Gastrocnemius medialis (tissue), 4 donors: ENCODE measurements around the gene STPG1.

Experiments used
- POLR2A ChIP-seq, 2 donors: fragments of 450-650 bp; IDR thresholded peaks; one replicate each; pipeline ENCODE4 v1.6.1; 2017; ENCODE audit warnings: antibody characterized with exemption in 2 of 2, mild to moderate bottlenecking in 2 of 2, moderate library complexity in 2 of 2
- TF ChIP-seq, protein P1 (sequence below), 5 experiments: fragments of 450-650 bp in 3 of 5; fragments of 200-600 bp in 2 of 5; sonication (generic) in 2 of 5; IDR thresholded peaks in 4 of 5; conservative IDR thresholded peaks in 1 of 5; 1 replicate in 4 of 5; 2 replicates in 1 of 5; pipeline ENCODE4 v1.5.1; 2016 to 2019; ENCODE audit warnings: antibody characterized with exemption in 5 of 5, mild to moderate bottlenecking in 3 of 5, moderate library complexity in 3 of 5

DNA sequence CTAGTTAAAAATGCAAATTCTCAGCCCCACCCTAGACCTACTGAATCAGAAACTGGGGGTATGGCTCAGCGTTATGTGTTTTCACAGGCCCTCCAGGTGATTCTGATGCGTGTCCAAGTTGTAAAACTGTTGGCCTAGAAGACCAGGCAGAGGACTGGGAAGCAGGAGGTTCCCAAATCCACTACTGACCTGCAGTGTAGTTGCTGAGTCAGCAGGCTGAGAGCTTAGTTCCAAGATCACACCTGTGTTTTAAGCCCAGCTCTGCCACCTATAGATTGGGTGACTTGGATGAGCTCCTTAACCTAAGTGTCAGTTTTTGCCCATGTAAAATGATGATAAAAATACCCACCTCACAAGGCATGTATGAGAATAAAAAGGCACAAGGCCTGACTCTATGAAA, 90.3 kb downstream of the STPG1 start:
- TF ChIP-seq, protein P1, sequence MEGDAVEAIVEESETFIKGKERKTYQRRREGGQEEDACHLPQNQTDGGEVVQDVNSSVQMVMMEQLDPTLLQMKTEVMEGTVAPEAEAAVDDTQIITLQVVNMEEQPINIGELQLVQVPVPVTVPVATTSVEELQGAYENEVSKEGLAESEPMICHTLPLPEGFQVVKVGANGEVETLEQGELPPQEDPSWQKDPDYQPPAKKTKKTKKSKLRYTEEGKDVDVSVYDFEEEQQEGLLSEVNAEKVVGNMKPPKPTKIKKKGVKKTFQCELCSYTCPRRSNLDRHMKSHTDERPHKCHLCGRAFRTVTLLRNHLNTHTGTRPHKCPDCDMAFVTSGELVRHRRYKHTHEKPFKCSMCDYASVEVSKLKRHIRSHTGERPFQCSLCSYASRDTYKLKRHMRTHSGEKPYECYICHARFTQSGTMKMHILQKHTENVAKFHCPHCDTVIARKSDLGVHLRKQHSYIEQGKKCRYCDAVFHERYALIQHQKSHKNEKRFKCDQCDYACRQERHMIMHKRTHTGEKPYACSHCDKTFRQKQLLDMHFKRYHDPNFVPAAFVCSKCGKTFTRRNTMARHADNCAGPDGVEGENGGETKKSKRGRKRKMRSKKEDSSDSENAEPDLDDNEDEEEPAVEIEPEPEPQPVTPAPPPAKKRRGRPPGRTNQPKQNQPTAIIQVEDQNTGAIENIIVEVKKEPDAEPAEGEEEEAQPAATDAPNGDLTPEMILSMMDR (IDR thresholded peaks at IDR 0.05 in 4 of 5, conservative IDR thresholded peaks at IDR 0.05 in 1 of 5): no peak
- no peak for TF ChIP-seq POLR2A (IDR thresholded peaks at IDR 0.05)
